Cardiac muscle cell (in vitro differentiated cells and primary cell): ENCODE data around the gene ATG13. TPM values are rescaled to one million over a fixed set of nuclear protein-coding genes. Genes with fewer than 3 reads are reported as not detected.
"Not testable (repeated sequence)": the region's sequence is repeated elsewhere in the genome, so short reads cannot be mapped to it uniquely, and the experiment has no call there.

Experiments used
- DNase-seq, 2 donors: peaks; one replicate each; pipeline versions ENCODE4 v3.0.0 to v3.0.0-alpha.2; 2010 to 2017; ENCODE audit warnings: low read depth in 1 of 2, low spot score in 1 of 2
- H3K27ac ChIP-seq: fragments of 200-600 bp; sonication (generic); 2 replicates; pipeline ENCODE4 v1.5.1; 2016
- H3K27me3 ChIP-seq: fragments of 200-600 bp; sonication (generic); 2 replicates; pipeline ENCODE4 v1.6.0; 2016; ENCODE audit warnings: control low read depth
- H3K36me3 ChIP-seq: fragments of 200-600 bp; sonication (generic); 2 replicates; pipeline ENCODE4 v1.5.1; 2016; ENCODE audit warnings: control low read depth
- H3K4me1 ChIP-seq: fragments of 200-600 bp; sonication (generic); 2 replicates; pipeline ENCODE4 v1.8.1; 2017; ENCODE audit warnings: low read depth, mild to moderate bottlenecking, mixed run types
- H3K4me3 ChIP-seq: fragments of 200-600 bp; sonication (generic); 2 replicates; pipeline ENCODE4 v1.5.1; 2016; ENCODE audit warnings: mild to moderate bottlenecking
- H3K9me3 ChIP-seq: fragments of 200-600 bp; sonication (generic); 2 replicates; pipeline ENCODE4 v1.5.1; 2017; ENCODE audit warnings: low read depth, mild to moderate bottlenecking, control low read depth
- CTCF ChIP-seq: IDR thresholded peaks from 2 replicates; pipeline ENCODE4 v1.5.1; 2012; ENCODE audit warnings: low read depth, mild to moderate bottlenecking, low read length
- polyA plus RNA-seq: library from polyadenylated mRNA; unstranded; fragments of >200 nt; fragmentation: Nextera tagmentation; extraction: Ambion mirVana; gene quantifications from 2 replicates; pipeline ENCODE4 v1.2.1, GENCODE V29; 2016
- total RNA-seq: library from RNA; depleted of rRNA; stranded (reverse); fragments of >200 nt; gene quantifications from 2 replicates; pipeline ENCODE4 v1.2.3, GENCODE V29; 2016

The ATG13 gene
- total RNA-seq = 78.5 and 108 TPM in 2 replicates
- polyA plus RNA-seq = 56.8 and 61.9 TPM in 2 replicates

- Histone ChIP-seq H3K27ac (peak within 1 kb of the TSS; percentile 98), H3K27me3 (no peaks in the 10 kb centered on the region), H3K36me3 (peaks cover 4% of the 10 kb centered on the region), H3K4me3 (peak within 1 kb of the TSS; percentile 95), H3K9me3 (no peaks in the 10 kb centered on the region), H3K4me1 (peaks cover 9% of the 10 kb centered on the region)
- DNase-seq = peak; percentile 94 to 95
- peak; percentile 88 for TF ChIP-seq CTCF
Measured at GRCh38 chr11:46617134-46617971, at the start of gene ATG13, which contains the start of gene HARBI1. ATG13 (plus strand) TSS chr11:46617553; CDS start chr11:46644292, 26,739 bp downstream. HARBI1 (minus strand) TSS chr11:46617227; CDS start chr11:46616237, 990 bp downstream.

GRCh38 chr11:46570790-46571398 is 46.5 kb upstream of the ATG13 start:
- Histone ChIP-seq H3K27ac (peak overlapping the region; percentile 60), H3K27me3 (no peaks in the 10 kb centered on the region), H3K9me3 (no peaks in the 10 kb centered on the region), H3K4me3 (no peak overlapping the region), H3K4me1 (peaks cover 7% of the 10 kb centered on the region), H3K36me3 (no peaks in the 10 kb centered on the region)
- no peak for DNase-seq
- TF ChIP-seq CTCF = no peak

GRCh38 chr11:46574656-46575055 is 42.7 kb upstream of the ATG13 start:
- Histone ChIP-seq H3K9me3 (no peaks in the 10 kb centered on the region), H3K4me3 (no peak overlapping the region), H3K27me3 (no peaks in the 10 kb centered on the region), H3K4me1 (peaks cover 7% of the 10 kb centered on the region), H3K27ac (no peak overlapping the region), H3K36me3 (no peaks in the 10 kb centered on the region)
- no peak for TF ChIP-seq CTCF
- no peak for DNase-seq

- TF ChIP-seq CTCF = no peak
- H3K4me3 ChIP-seq = no peak overlapping the region
- no peaks in the 10 kb centered on the region for H3K36me3 ChIP-seq
- H3K4me1 ChIP-seq = no peaks in the 10 kb centered on the region
- H3K27ac ChIP-seq = no peak overlapping the region
- no peak for DNase-seq
- no peaks in the 10 kb centered on the region for H3K9me3 ChIP-seq
- no peaks in the 10 kb centered on the region for H3K27me3 ChIP-seq
Measured at GRCh38 chr11:46577058-46577457, 40.3 kb upstream of the ATG13 start.

GRCh38 chr11:46582588-46582987 is 34.8 kb upstream of the ATG13 start:
- Histone ChIP-seq H3K36me3 (no peaks in the 10 kb centered on the region), H3K27me3 (no peaks in the 10 kb centered on the region), H3K4me3 (no peak overlapping the region), H3K27ac (no peak overlapping the region), H3K9me3 (no peaks in the 10 kb centered on the region), H3K4me1 (no peaks in the 10 kb centered on the region)
- TF ChIP-seq CTCF = no peak
- DNase-seq = no peak

GRCh38 chr11:46583513-46583912 is 33.8 kb upstream of the ATG13 start:
- H3K4me1 ChIP-seq = not testable (repeated sequence)

More at GRCh38 chr11:46583513-46583912, 33.8 kb upstream of the ATG13 start:
- not testable (repeated sequence) for H3K27ac ChIP-seq, H3K4me3 ChIP-seq, H3K27me3 ChIP-seq, DNase-seq, H3K36me3 ChIP-seq, H3K9me3 ChIP-seq
